DMS153 treated with DMSO at 0.1 percent for 48 hours (cell line): ENCODE results near the gene GABRD.
"Not testable (repeated sequence)": the region's sequence is repeated elsewhere in the genome, so short reads cannot be mapped to it uniquely, and the experiment has no call there.

Source experiments
- DNase-seq: peaks from one replicate; lab custom pipeline; 2025; ENCODE audit not compliant: unreplicated experiment; lab: John Stamatoyannopoulos, UW

GABRD gene

GRCh38 chr1:2019172-2019543 lies at the start of gene GABRD:
GABRD (plus strand) TSS chr1:2019345; CDS start chr1:2019424, 79 bp downstream.
- no peak for DNase-seq

GRCh38 chr1:1969505-1969900 lies 49.6 kb upstream of the GABRD start:
- no peak for DNase-seq

GRCh38 chr1:1969953-1970716 lies 49.0 kb upstream of the GABRD start:
- no peak for DNase-seq

GRCh38 chr1:1971017-1971416 lies 48.1 kb upstream of the GABRD start:
- DNase-seq, result no peak

- DNase-seq, result no peak
Observed at GRCh38 chr1:1971688-1972087, 47.5 kb upstream of the GABRD start.

- no peak for DNase-seq
Observed at GRCh38 chr1:1972976-1973715, 46.0 kb upstream of the GABRD start.

- no peak for DNase-seq
Observed at GRCh38 chr1:1973716-1974642, 45.2 kb upstream of the GABRD start.

- no peak for DNase-seq
Observed at GRCh38 chr1:1974834-1975233, 44.3 kb upstream of the GABRD start.

GRCh38 chr1:1975535-1975934 lies 43.6 kb upstream of the GABRD start:
- DNase-seq, result no peak

GRCh38 chr1:1976031-1976430 lies 43.1 kb upstream of the GABRD start:
- DNase-seq, result no peak

- no peak for DNase-seq
Observed at GRCh38 chr1:1978108-1978507, 41.0 kb upstream of the GABRD start.

GRCh38 chr1:1978690-1979481 lies 40.3 kb upstream of the GABRD start:
- DNase-seq, result not testable (repeated sequence)

GRCh38 chr1:1979482-1980165 lies 39.5 kb upstream of the GABRD start:
- DNase-seq, result no peak

- DNase-seq, result no peak
Observed at GRCh38 chr1:1980467-1981141, 38.5 kb upstream of the GABRD start.

- no peak for DNase-seq
Observed at GRCh38 chr1:1981142-1981500, 38.0 kb upstream of the GABRD start.

GRCh38 chr1:1981631-1982327 lies 37.4 kb upstream of the GABRD start:
- DNase-seq, result not testable (repeated sequence)

GRCh38 chr1:1982379-1983232 lies 36.5 kb upstream of the GABRD start:
- DNase-seq, result no peak

- no peak for DNase-seq
Observed at GRCh38 chr1:1984560-1985070, 34.5 kb upstream of the GABRD start.
